Glutamatergic neuron (in vitro differentiated cells): ENCODE results near the gene BCOR. TPM values are rescaled to one million over a fixed set of nuclear protein-coding genes. Genes with fewer than 3 reads are reported as not detected.

ENCODE experiments used
- DNase-seq: peaks from one replicate; pipeline ENCODE4 v3.0.0; 2022
- H3K27ac Mint-ChIP-seq: one replicate; pipeline ENCODE4 v1.8.0; 2020; ENCODE audit warnings: mild to moderate bottlenecking, mixed read lengths, inconsistent platforms; ENCODE audit not compliant: unreplicated experiment
- H3K27me3 Mint-ChIP-seq: one replicate; pipeline ENCODE4 v1.8.0; 2020; ENCODE audit warnings: mild to moderate bottlenecking, moderate library complexity, mixed read lengths, inconsistent platforms; ENCODE audit not compliant: unreplicated experiment
- H3K36me3 Mint-ChIP-seq: one replicate; pipeline ENCODE4 v1.8.0; 2020; ENCODE audit warnings: mild to moderate bottlenecking, mixed read lengths, inconsistent platforms; ENCODE audit not compliant: unreplicated experiment
- H3K4me1 Mint-ChIP-seq: one replicate; pipeline ENCODE4 v1.8.0; 2020; ENCODE audit warnings: mild to moderate bottlenecking, low read depth, mixed read lengths, inconsistent platforms; ENCODE audit not compliant: unreplicated experiment
- H3K4me3 Mint-ChIP-seq: one replicate; pipeline ENCODE4 v1.8.0; 2020; ENCODE audit warnings: mild to moderate bottlenecking, mixed read lengths, inconsistent platforms; ENCODE audit not compliant: unreplicated experiment
- H3K9me3 Mint-ChIP-seq: one replicate; pipeline ENCODE4 v1.8.0; 2020; ENCODE audit warnings: mild to moderate bottlenecking, moderate library complexity, mixed read lengths, inconsistent platforms; ENCODE audit not compliant: unreplicated experiment
- CTCF ChIP-seq: fragments of 200-600 bp; sonication (generic); IDR thresholded peaks from one replicate; pipeline ENCODE4 v1.5.0; 2021; ENCODE audit not compliant: partially characterized antibody, unreplicated experiment
- total RNA-seq: library from RNA; stranded (reverse); fragmentation: NEBNext Ultra II Directional; extraction: Animal tissue kit (Norgen Biotek cat#: 25700); gene quantifications from one replicate; pipeline ENCODE4 v1.2.1, GENCODE V29; 2021; ENCODE audit not compliant: unreplicated experiment

BCOR gene
- total RNA-seq, 1 donor from 2014 or later = 59.0 TPM

DNA sequence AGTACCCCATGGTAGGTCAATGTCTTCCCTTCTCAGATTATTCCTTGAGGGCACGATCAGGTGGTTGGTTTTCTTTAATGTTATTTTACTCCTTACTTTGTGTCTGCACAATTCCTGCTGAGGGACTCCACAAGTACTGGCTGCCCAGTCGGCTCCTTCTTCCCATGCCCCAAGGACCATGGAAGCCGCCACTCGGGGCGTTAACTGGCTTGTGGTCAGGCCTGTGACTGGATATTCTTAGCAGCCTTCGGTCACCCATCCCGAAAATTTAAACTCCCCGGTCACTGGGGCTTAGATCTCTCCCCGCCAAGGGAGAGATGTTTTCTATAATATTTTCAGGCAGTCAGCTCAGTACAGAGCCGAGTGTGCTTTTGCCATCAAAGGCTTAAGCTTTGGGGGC, 24.7 kb upstream of the BCOR start:
- Mint-ChIP-seq H3K9me3 (peaks cover 3% of the 10 kb centered on the region), H3K36me3 (peaks cover 4% of the 10 kb centered on the region), H3K27me3 (peaks cover 2% of the 10 kb centered on the region), H3K27ac (no peak overlapping the region), H3K4me1 (no peaks in the 10 kb centered on the region), H3K4me3 (no peak overlapping the region)
- DNase-seq = no peak
- TF ChIP-seq CTCF = no peak

GRCh38 chrX:40121618-40122017, 23.9 kb upstream of the BCOR start:
- DNase-seq = no peak
- no peak overlapping the region for H3K27ac Mint-ChIP-seq
- H3K4me1 Mint-ChIP-seq = no peaks in the 10 kb centered on the region
- no peaks in the 10 kb centered on the region for H3K27me3 Mint-ChIP-seq
- no peak for TF ChIP-seq CTCF
- H3K36me3 Mint-ChIP-seq = peaks cover 4% of the 10 kb centered on the region
- no peak overlapping the region for H3K4me3 Mint-ChIP-seq
- no peaks in the 10 kb centered on the region for H3K9me3 Mint-ChIP-seq

- Mint-ChIP-seq H3K27ac (no peak overlapping the region), H3K4me1 (no peaks in the 10 kb centered on the region), H3K36me3 (peaks cover 4% of the 10 kb centered on the region), H3K9me3 (no peaks in the 10 kb centered on the region), H3K27me3 (no peaks in the 10 kb centered on the region), H3K4me3 (no peak overlapping the region)
- no peak for DNase-seq
- TF ChIP-seq CTCF = no peak
Observed at GRCh38 chrX:40120838-40121580, 23.3 kb upstream of the BCOR start.

- TF ChIP-seq CTCF = no peak
- H3K27me3 Mint-ChIP-seq = no peaks in the 10 kb centered on the region
- H3K27ac Mint-ChIP-seq = no peak overlapping the region
- H3K9me3 Mint-ChIP-seq = no peaks in the 10 kb centered on the region
- no peak overlapping the region for H3K4me3 Mint-ChIP-seq
- H3K36me3 Mint-ChIP-seq = peaks cover 4% of the 10 kb centered on the region
- no peaks in the 10 kb centered on the region for H3K4me1 Mint-ChIP-seq
- DNase-seq = no peak
Observed at GRCh38 chrX:40117715-40118285, 20.0 kb upstream of the BCOR start.

- no peak overlapping the region for H3K27ac Mint-ChIP-seq
- peaks cover 4% of the 10 kb centered on the region for H3K36me3 Mint-ChIP-seq
Observed at GRCh38 chrX:40116925-40117324, 19.2 kb upstream of the BCOR start.

More at GRCh38 chrX:40116925-40117324, 19.2 kb upstream of the BCOR start:
- H3K4me1 Mint-ChIP-seq = no peaks in the 10 kb centered on the region
- H3K9me3 Mint-ChIP-seq = no peaks in the 10 kb centered on the region
- no peak for DNase-seq
- H3K27me3 Mint-ChIP-seq = no peaks in the 10 kb centered on the region
- no peak overlapping the region for H3K4me3 Mint-ChIP-seq
- no peak for TF ChIP-seq CTCF
